Thyroid gland (tissue), 4 donors: Measurements from ENCODE around the gene SNX19. TPM values are rescaled to one million over a fixed set of nuclear protein-coding genes. Genes with fewer than 3 reads are reported as not detected.

Source experiments
- DNase-seq, 2 donors: peaks; one replicate each; pipeline ENCODE4 v3.0.0-alpha.2; 2019
- H3K27ac ChIP-seq, 3 donors: fragments of 200-600 bp; sonication (generic); 1 replicate in 2 of 3; 2 replicates in 1 of 3; pipeline ENCODE4 v1.5.1; 2016 to 2019; ENCODE audit warnings: mild to moderate bottlenecking in 1 of 3, moderate library complexity in 1 of 3
- H3K27me3 ChIP-seq: fragments of 200-600 bp; sonication (generic); one replicate; pipeline ENCODE4 v1.5.1; 2019
- H3K36me3 ChIP-seq, 2 donors: fragments of 200-600 bp; sonication (generic); one replicate each; pipeline ENCODE4 v1.5.1; 2016 to 2019
- H3K4me1 ChIP-seq, 2 donors: fragments of 200-600 bp; sonication (generic); one replicate each; pipeline ENCODE4 v1.5.1; 2017 to 2019
- H3K4me3 ChIP-seq, 3 donors: fragments of 200-600 bp; sonication (generic); replicated peaks in 1 of 3; 1 replicate in 2 of 3; 2 replicates in 1 of 3; pipeline ENCODE4 v1.5.1; 2016; ENCODE audit warnings: mild to moderate bottlenecking in 1 of 3
- H3K9me3 ChIP-seq: fragments of 200-600 bp; sonication (generic); one replicate; pipeline ENCODE4 v1.5.1; 2017
- POLR2A ChIP-seq, 2 donors: fragments of 450-650 bp; IDR thresholded peaks; one replicate each; pipeline ENCODE4 v1.6.1; 2017; ENCODE audit warnings: antibody characterized with exemption in 2 of 2, mild to moderate bottlenecking in 2 of 2, moderate library complexity in 1 of 2
- WGBS, 2 donors: methylation state at CpG; one replicate each; pipeline ENCODE4 v1.1.5; 2017; 5-methylcytosine and 5-hydroxymethylcytosine counted together
- intact Hi-C: fragments of 100-400 bp; cut with DNase I; formaldehyde crosslinking; loops from one replicate; pipeline ENCODE4 v1.15.1; 2023
- total RNA-seq, 4 donors: library from RNA; depleted of rRNA; stranded (reverse); fragments of >200 nt; gene quantifications; one replicate each; pipeline ENCODE4 v1.2.3, GENCODE V29; 2016
- TF ChIP-seq, protein P1 (sequence below), 6 experiments: fragments of 200-600 bp in 3 of 6; fragments of 450-650 bp in 3 of 6; sonication (generic) in 3 of 6; IDR thresholded peaks; one replicate each; pipeline ENCODE4 v1.5.1; 2016 to 2019; ENCODE audit warnings: antibody characterized with exemption in 6 of 6, mild to moderate bottlenecking in 2 of 6, inconsistent platforms in 1 of 6, moderate library complexity in 1 of 6

Gene SNX19
- total RNA-seq, 4 donors from 2014 or later = 82.1 to 146 (median 127) TPM

DNA sequence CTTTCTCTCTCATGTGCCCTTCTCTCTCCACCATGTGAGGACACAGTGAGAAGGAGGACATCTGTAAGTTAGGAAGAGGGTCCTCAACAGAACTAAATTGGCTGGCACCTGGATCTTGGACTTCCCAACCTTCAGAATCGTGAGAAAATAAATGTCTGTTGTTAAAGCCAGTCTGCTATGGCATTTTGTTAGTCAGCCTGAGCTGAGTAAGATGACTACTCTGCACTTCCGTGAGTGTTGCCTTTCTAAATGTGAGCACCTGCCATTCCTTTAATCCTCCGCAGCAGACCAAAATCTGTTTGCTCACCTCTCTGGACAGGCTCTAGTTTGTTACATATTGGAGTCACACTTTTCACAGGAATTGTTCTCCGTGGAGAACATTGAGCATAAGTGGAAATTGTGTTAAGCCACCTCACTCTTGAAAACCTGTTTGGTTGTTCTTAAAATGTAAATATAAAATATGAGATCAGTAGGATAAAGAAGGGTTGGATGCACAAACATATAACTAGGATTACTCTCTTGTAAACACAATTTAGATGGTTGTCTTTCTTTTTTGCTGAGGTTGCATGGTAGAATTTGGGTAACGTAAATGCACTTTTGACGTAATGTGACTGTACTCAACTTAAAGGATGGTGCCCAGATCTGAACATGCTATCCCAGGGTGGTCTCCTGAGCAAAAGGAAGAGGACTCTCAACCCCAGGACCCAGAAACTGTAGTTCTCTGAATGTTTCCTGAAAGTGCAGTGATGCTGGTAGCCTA, 65.9 kb downstream of the SNX19 start:
- peaks cover 0 to 10% of the 10 kb centered on the region in 2 donors for H3K4me1 ChIP-seq
- H3K27me3 ChIP-seq = no peaks in the 10 kb centered on the region
- TF ChIP-seq, protein P1, sequence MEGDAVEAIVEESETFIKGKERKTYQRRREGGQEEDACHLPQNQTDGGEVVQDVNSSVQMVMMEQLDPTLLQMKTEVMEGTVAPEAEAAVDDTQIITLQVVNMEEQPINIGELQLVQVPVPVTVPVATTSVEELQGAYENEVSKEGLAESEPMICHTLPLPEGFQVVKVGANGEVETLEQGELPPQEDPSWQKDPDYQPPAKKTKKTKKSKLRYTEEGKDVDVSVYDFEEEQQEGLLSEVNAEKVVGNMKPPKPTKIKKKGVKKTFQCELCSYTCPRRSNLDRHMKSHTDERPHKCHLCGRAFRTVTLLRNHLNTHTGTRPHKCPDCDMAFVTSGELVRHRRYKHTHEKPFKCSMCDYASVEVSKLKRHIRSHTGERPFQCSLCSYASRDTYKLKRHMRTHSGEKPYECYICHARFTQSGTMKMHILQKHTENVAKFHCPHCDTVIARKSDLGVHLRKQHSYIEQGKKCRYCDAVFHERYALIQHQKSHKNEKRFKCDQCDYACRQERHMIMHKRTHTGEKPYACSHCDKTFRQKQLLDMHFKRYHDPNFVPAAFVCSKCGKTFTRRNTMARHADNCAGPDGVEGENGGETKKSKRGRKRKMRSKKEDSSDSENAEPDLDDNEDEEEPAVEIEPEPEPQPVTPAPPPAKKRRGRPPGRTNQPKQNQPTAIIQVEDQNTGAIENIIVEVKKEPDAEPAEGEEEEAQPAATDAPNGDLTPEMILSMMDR (IDR thresholded peaks at IDR 0.05) = no peak
- TF ChIP-seq POLR2A (IDR thresholded peaks at IDR 0.05) = no peak
- H3K9me3 ChIP-seq = no peaks in the 10 kb centered on the region
- DNase-seq = no peak
- no peaks in the 10 kb centered on the region for H3K36me3 ChIP-seq
- WGBS, 2 donors = 90 to 94% methylated on average over 6 of the region's 6 CpGs
- intact Hi-C loops = no loop called here
- no peak overlapping the region for H3K27ac ChIP-seq
- no peak overlapping the region for H3K4me3 ChIP-seq

DNA sequence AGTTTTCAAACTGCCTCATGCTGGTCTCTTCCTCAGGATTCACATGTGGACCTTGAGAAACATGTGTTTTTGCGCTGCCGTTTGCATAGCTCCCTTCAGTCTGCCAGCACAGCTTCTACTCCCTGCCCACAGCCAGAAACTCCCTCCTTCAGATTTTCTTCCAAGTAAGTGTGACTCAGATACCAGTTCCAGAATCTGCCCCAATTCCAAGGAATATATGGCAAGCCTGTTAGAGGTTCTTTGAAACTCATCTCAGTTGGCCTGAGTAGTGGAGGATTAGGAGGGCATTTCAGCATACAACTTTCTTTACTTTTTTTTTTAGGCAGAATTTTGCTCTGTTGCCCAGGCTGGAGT, 67.1 kb downstream of the SNX19 start:
- no peak for TF ChIP-seq POLR2A (IDR thresholded peaks at IDR 0.05)
- intact Hi-C loops = no loop called here
- Histone ChIP-seq H3K27me3 (no peaks in the 10 kb centered on the region), H3K9me3 (no peaks in the 10 kb centered on the region), H3K36me3 (no peaks in the 10 kb centered on the region), H3K4me1 (peaks cover 0 to 10% of the 10 kb centered on the region in 2 donors), H3K4me3 (no peak overlapping the region), H3K27ac (no peak overlapping the region)
- WGBS, 2 donors = 60 to 74% methylated on average over 2 of the region's 2 CpGs
- DNase-seq = no peak

DNA sequence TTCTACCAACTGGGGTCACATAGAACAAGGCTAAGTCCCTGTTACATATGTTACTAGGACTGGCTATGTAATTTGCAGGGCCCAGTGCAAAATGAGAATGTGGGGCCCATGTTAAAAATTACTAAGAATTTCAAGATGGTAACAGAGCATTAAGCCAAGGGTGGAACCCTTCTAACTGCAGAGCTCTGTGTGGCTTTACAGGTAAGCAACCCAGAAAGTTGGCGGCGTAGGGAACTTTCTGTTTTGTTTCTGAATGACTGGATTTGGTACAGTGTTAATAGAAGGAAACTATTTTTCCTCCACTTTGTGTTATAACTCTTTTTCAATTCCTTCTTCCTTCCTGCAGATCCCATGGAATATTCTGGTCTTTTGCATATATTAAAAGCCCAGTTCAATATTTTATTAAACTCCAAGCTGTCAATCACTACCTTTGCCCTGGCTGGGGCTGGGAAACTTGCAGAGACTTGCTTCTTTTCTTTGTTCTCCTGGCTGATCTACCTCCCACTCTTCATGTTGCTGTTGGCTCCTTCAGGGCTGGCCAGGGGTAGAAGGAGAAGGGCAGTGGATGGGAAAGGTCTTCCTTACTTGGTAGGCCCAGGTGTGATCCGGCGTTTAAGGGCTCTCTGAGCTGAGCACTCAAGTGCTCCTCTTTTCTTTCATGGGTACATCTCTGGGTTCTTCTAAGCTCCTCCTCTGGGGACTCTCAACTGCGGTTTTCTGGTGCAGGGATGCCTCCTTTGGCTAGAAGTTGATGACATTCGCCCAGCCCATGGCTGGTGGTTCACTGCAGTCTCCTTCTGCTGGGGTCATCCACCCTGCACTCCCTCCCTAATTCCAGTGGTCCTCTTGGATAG, 67.7 kb downstream of the SNX19 start:
- intact Hi-C loops = no loop called here
- no peaks in the 10 kb centered on the region for H3K27me3 ChIP-seq
- H3K4me3 ChIP-seq = no peak overlapping the region
- no peaks in the 10 kb centered on the region for H3K9me3 ChIP-seq
- TF ChIP-seq, protein P1 (IDR thresholded peaks at IDR 0.05) = no peak
- TF ChIP-seq POLR2A (IDR thresholded peaks at IDR 0.05) = no peak
- DNase-seq = peak; percentile 31 to 39
- no peaks in the 10 kb centered on the region for H3K36me3 ChIP-seq
- peak overlapping the region in 1 of 3 donors; percentile 14 for H3K27ac ChIP-seq
- peaks cover 0 to 10% of the 10 kb centered on the region in 2 donors for H3K4me1 ChIP-seq
- 52 to 58% methylated on average over 6 of the region's 6 CpGs for WGBS, 2 donors

DNA sequence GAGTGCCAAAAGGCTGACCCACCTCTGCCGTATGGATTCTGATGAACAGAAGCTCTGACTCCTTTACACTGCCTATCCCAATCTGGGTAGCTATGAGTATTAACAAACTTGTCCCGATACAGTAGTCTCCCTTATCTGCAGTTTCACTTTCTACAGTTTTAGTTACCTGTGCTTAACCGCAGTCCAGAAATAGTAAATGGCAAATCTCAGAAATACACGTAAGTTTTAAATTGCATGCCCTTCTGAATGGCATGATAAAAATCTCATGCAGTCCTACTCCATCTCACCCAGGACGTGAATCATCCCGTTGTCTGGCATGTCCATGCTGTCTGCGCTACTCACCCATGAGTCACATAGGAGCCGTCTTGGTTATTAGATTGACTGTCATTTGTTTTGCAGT, 68.8 kb downstream of the SNX19 start:
- no peak for TF ChIP-seq POLR2A (IDR thresholded peaks at IDR 0.05)
- TF ChIP-seq, protein P1 (IDR thresholded peaks at IDR 0.05) = no peak
- DNase-seq = no peak
- 83 to 90% methylated on average over 8 of the region's 8 CpGs for WGBS, 2 donors
- no peaks in the 10 kb centered on the region for H3K36me3 ChIP-seq
- H3K27me3 ChIP-seq = no peaks in the 10 kb centered on the region
- intact Hi-C loops = no loop called here
- peaks cover 0 to 10% of the 10 kb centered on the region in 2 donors for H3K4me1 ChIP-seq
- H3K9me3 ChIP-seq = no peaks in the 10 kb centered on the region
- no peak overlapping the region for H3K27ac ChIP-seq
- H3K4me3 ChIP-seq = no peak overlapping the region

DNA sequence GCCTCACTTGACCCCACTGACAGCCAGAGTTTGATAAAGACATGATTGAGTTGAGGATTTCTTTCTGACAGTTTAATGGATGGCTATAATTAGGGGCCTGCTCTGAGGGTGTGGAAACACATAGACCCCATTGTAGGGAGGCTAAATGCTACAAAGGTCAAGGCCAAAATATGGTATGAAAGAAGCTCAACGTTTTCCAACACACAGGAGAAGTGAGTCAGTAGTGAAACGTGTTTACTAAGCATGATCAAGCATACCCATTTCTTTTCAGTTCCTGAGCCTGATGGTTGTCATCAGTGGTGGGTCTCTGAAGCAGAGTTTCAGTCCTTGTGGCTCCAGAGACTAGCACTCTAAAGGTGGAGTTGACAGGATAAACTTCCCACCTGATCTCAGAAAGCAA, 69.7 kb downstream of the SNX19 start:
- peaks cover 0 to 14% of the 10 kb centered on the region in 2 donors for H3K4me1 ChIP-seq
- H3K4me3 ChIP-seq = no peak overlapping the region
- H3K36me3 ChIP-seq = no peaks in the 10 kb centered on the region
- H3K9me3 ChIP-seq = no peaks in the 10 kb centered on the region
- no peaks in the 10 kb centered on the region for H3K27me3 ChIP-seq
- TF ChIP-seq, protein P1 (IDR thresholded peaks at IDR 0.05) = no peak
- TF ChIP-seq POLR2A (IDR thresholded peaks at IDR 0.05) = no peak
- no peak for DNase-seq
- no peak overlapping the region for H3K27ac ChIP-seq
- intact Hi-C loops = no loop called here
- WGBS, 2 donors = 68 to 73% methylated on average over 2 of the region's 2 CpGs
